Transverse colon (tissue), 4 donors: Measurements from ENCODE around the gene MKLN1.
"Not testable (repeated sequence)": the region's sequence is repeated elsewhere in the genome, so short reads cannot be mapped to it uniquely, and the experiment has no call there.

Experiments
- POLR2AphosphoS5 ChIP-seq, 3 donors: sonication (generic); formaldehyde crosslinking; IDR thresholded peaks; one replicate each; pipeline ENCODE4 v1.6.1; 2016; ENCODE audit warnings: antibody characterized with exemption in 3 of 3
- TF ChIP-seq, protein P1 (sequence below), 5 experiments: fragments of 200-600 bp in 3 of 5; fragments of 450-650 bp in 2 of 5; sonication (generic) in 3 of 5; IDR thresholded peaks; 1 replicate in 2 of 5; 2 replicates in 3 of 5; pipeline ENCODE4 v1.5.1; 2016 to 2017; ENCODE audit warnings: antibody characterized with exemption in 5 of 5, inconsistent platforms in 3 of 5, mild to moderate bottlenecking in 2 of 5, moderate library complexity in 1 of 5

DNA sequence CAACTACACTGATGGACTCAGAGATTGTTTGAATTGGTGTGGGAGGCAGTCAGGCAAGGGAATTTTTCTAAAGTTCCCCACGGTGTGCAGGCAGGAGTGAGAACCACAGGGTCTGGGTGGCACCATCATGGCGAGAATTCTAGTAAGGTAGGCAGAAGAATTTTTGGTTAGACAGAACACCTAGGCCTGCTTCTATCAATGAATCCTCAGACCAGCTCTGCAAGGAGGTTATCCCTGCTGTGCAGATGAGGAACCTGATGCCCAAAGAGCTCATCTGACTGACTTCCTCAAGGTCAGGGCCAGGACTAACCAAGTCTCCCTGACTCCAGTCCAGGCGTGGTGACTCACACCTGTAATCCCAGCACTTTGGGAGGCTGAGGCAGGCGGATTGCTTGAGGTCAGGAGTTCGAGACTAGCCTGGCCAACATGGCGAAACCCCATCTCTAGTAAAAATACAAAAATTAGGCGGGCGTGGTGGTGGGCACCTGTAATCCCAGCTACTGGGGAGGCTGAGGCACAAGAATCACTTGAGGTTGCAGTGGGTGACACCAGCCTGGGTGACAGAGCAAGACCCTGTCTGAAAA lies 177.5 kb downstream of the MKLN1 start:
- TF ChIP-seq POLR2AphosphoS5 (IDR thresholded peaks at IDR 0.05): not testable (repeated sequence)
- TF ChIP-seq, protein P1, sequence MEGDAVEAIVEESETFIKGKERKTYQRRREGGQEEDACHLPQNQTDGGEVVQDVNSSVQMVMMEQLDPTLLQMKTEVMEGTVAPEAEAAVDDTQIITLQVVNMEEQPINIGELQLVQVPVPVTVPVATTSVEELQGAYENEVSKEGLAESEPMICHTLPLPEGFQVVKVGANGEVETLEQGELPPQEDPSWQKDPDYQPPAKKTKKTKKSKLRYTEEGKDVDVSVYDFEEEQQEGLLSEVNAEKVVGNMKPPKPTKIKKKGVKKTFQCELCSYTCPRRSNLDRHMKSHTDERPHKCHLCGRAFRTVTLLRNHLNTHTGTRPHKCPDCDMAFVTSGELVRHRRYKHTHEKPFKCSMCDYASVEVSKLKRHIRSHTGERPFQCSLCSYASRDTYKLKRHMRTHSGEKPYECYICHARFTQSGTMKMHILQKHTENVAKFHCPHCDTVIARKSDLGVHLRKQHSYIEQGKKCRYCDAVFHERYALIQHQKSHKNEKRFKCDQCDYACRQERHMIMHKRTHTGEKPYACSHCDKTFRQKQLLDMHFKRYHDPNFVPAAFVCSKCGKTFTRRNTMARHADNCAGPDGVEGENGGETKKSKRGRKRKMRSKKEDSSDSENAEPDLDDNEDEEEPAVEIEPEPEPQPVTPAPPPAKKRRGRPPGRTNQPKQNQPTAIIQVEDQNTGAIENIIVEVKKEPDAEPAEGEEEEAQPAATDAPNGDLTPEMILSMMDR (IDR thresholded peaks at IDR 0.05): not testable (repeated sequence)
